HTERT RPE-1 (cell line): ENCODE measurements around the gene TBKBP1.
"Not testable (repeated sequence)": the region's sequence is repeated elsewhere in the genome, so short reads cannot be mapped to it uniquely, and the experiment has no call there.

ENCODE experiments used
- in situ Hi-C: fragments of 300-500 bp; cut with MboI; formaldehyde crosslinking; loops from 4 replicates; pipeline ENCODE4 v1.14.3; 2020; ENCODE audit warnings: low sequenced_read_pairs

The TBKBP1 gene

GRCh38 chr17:47676510-47677165, 17.3 kb upstream of the TBKBP1 start:
- in situ Hi-C loops, result no loop called here

GRCh38 chr17:47678196-47678595, 15.8 kb upstream of the TBKBP1 start:
- in situ Hi-C loops, result no loop called here

- in situ Hi-C loops, result no loop called here
Observed at GRCh38 chr17:47682138-47682537, 11.8 kb upstream of the TBKBP1 start.

- in situ Hi-C loops, result not testable (repeated sequence)
Observed at GRCh38 chr17:47682727-47683126, 11.2 kb upstream of the TBKBP1 start.

- in situ Hi-C loops, result no loop called here
Observed at GRCh38 chr17:47684025-47684424, 9.9 kb upstream of the TBKBP1 start.

- in situ Hi-C loops, result no loop called here
Observed at GRCh38 chr17:47684535-47685193, 9.3 kb upstream of the TBKBP1 start.

- in situ Hi-C loops, result no loop called here
Observed at GRCh38 chr17:47685556-47686275, 8.2 kb upstream of the TBKBP1 start.

GRCh38 chr17:47686276-47686635, 7.7 kb upstream of the TBKBP1 start:
- in situ Hi-C loops, result no loop called here

- in situ Hi-C loops, result no loop called here
Observed at GRCh38 chr17:47686664-47687327, 7.2 kb upstream of the TBKBP1 start.

- in situ Hi-C loops, result no loop called here
Observed at GRCh38 chr17:47687328-47687690, 6.7 kb upstream of the TBKBP1 start.

- in situ Hi-C loops, result no loop called here
Observed at GRCh38 chr17:47687748-47688147, 6.2 kb upstream of the TBKBP1 start.

GRCh38 chr17:47690121-47690520, 3.8 kb upstream of the TBKBP1 start:
- in situ Hi-C loops, result no loop called here

- in situ Hi-C loops, result no loop called here
Observed at GRCh38 chr17:47692137-47692894, 1.6 kb upstream of the TBKBP1 start.

GRCh38 chr17:47692895-47693730, 848 bp upstream of the TBKBP1 start:
- in situ Hi-C loops, result no loop called here

GRCh38 chr17:47694581-47695428, 844 bp downstream of the TBKBP1 start:
- in situ Hi-C loops, result no loop called here

GRCh38 chr17:47695429-47696376, 1.7 kb downstream of the TBKBP1 start:
- in situ Hi-C loops, result no loop called here

GRCh38 chr17:47696717-47697642, 3.0 kb downstream of the TBKBP1 start:
- in situ Hi-C loops, result no loop called here
